ENCODE results near the gene CAPN8. TPM values are rescaled to one million over a fixed set of nuclear protein-coding genes. Genes with fewer than 3 reads are reported as not detected.

Gene CAPN8
- total and polyA plus RNA-seq, 2 donors from 2014 or later: 0.84 to 56.1 TPM

GRCh38 chr1:223531742-223532341 is 133.7 kb downstream of the CAPN8 start:
- no peaks in the 10 kb centered on the region for H3K27me3 ChIP-seq (ENCODE audit: control insufficient read depth, insufficient read depth, low read length)
- peaks cover 0 to 3% (median 0%) of the 10 kb centered on the region in 3 donors for H3K9me3 ChIP-seq (ENCODE audit: control insufficient read depth in 2 of 3, insufficient read depth in 1 of 3, low read length in 3 of 3)
- no peak overlapping the region for H3K27ac ChIP-seq (ENCODE audit: low read depth in 2 of 2, low read length in 2 of 2)
- intact Hi-C loops (cut with DNase I): no loop called here
- peak; percentile 61 for TF ChIP-seq CTCF (IDR thresholded peaks at IDR 0.05; ENCODE audit: borderline replicate concordance, extremely low read depth, insufficient read depth)
- no peaks in the 10 kb centered on the region for H3K4me1 ChIP-seq (ENCODE audit: control insufficient read depth in 2 of 3, insufficient read depth in 2 of 3, low read depth in 1 of 3, low read length in 3 of 3)
- peak in 4 of 5 donors; percentile 59 to 79 (median 69) for DNase-seq
- H3K36me3 ChIP-seq (ENCODE audit: control insufficient read depth in 2 of 3, insufficient read depth in 3 of 3, low read length in 3 of 3): no peaks in the 10 kb centered on the region
- FAIRE-seq: no peak
- H3K4me3 ChIP-seq (ENCODE audit: low read length in 3 of 3): no peak overlapping the region
- H3K9ac ChIP-seq (ENCODE audit: low read length in 3 of 3): no peak overlapping the region

- no peak for TF ChIP-seq CTCF (IDR thresholded peaks at IDR 0.05; ENCODE audit: borderline replicate concordance, extremely low read depth, insufficient read depth)
- Histone ChIP-seq H3K4me1 (ENCODE audit: control insufficient read depth in 2 of 3, insufficient read depth in 2 of 3, low read depth in 1 of 3, low read length in 3 of 3) (no peaks in the 10 kb centered on the region), H3K27ac (ENCODE audit: low read depth in 2 of 2, low read length in 2 of 2) (no peak overlapping the region), H3K4me3 (ENCODE audit: low read length in 3 of 3) (no peak overlapping the region), H3K9ac (ENCODE audit: low read length in 3 of 3) (no peak overlapping the region), H3K9me3 (ENCODE audit: control insufficient read depth in 2 of 3, insufficient read depth in 1 of 3, low read length in 3 of 3) (peaks cover 0 to 3% (median 0%) of the 10 kb centered on the region in 3 donors), H3K36me3 (ENCODE audit: control insufficient read depth in 2 of 3, insufficient read depth in 3 of 3, low read length in 3 of 3) (no peaks in the 10 kb centered on the region), H3K27me3 (ENCODE audit: control insufficient read depth, insufficient read depth, low read length) (no peaks in the 10 kb centered on the region)
- intact Hi-C loops (cut with DNase I): no loop called here
- DNase-seq (no peak), FAIRE-seq (no peak)
Observed at GRCh38 chr1:223525957-223526356, 139.5 kb downstream of the CAPN8 start.

- DNase-seq (no peak), FAIRE-seq (no peak)
- Histone ChIP-seq H3K4me3 (ENCODE audit: low read length in 3 of 3) (no peak overlapping the region), H3K36me3 (ENCODE audit: control insufficient read depth in 2 of 3, insufficient read depth in 3 of 3, low read length in 3 of 3) (no peaks in the 10 kb centered on the region), H3K4me1 (ENCODE audit: control insufficient read depth in 2 of 3, insufficient read depth in 2 of 3, low read depth in 1 of 3, low read length in 3 of 3) (no peaks in the 10 kb centered on the region), H3K27me3 (ENCODE audit: control insufficient read depth, insufficient read depth, low read length) (no peaks in the 10 kb centered on the region), H3K27ac (ENCODE audit: low read depth in 2 of 2, low read length in 2 of 2) (no peak overlapping the region), H3K9ac (ENCODE audit: low read length in 3 of 3) (no peak overlapping the region), H3K9me3 (ENCODE audit: control insufficient read depth in 2 of 3, insufficient read depth in 1 of 3, low read length in 3 of 3) (peaks cover 0 to 3% (median 0%) of the 10 kb centered on the region in 3 donors)
- no peak for TF ChIP-seq CTCF (IDR thresholded peaks at IDR 0.05; ENCODE audit: borderline replicate concordance, extremely low read depth, insufficient read depth)
- intact Hi-C loops (cut with DNase I): no loop called here
Observed at GRCh38 chr1:223525546-223525945, 140.0 kb downstream of the CAPN8 start.
